Neutrophil (primary cell): ENCODE results near the gene AARSD1.
"Not testable (repeated sequence)": the region's sequence is repeated elsewhere in the genome, so short reads cannot be mapped to it uniquely, and the experiment has no call there.

Source experiments
- H3K27ac ChIP-seq: fragments of 200-600 bp; sonication (generic); 2 replicates; pipeline ENCODE4 v1.5.1; 2016; ENCODE audit warnings: mild to moderate bottlenecking, moderate library complexity
- H3K27me3 ChIP-seq: fragments of 200-600 bp; sonication (generic); 2 replicates; pipeline ENCODE4 v1.6.0; 2016; ENCODE audit warnings: mild to moderate bottlenecking
- H3K36me3 ChIP-seq: fragments of 200-600 bp; sonication (generic); 2 replicates; pipeline ENCODE4 v1.5.1; 2017
- H3K4me1 ChIP-seq, 2 experiments: fragments of 200-600 bp in 1 of 2; sonication (generic) in 1 of 2; 1 replicate in 1 of 2; 2 replicates in 1 of 2; pipeline versions ENCODE4 v1.5.1 to v1.6.1; 2013 to 2016; ENCODE audit warnings: low read depth in 1 of 2, low read length in 1 of 2, mild to moderate bottlenecking in 1 of 2, moderate library complexity in 1 of 2; ENCODE audit not compliant: control insufficient read depth in 1 of 2, insufficient read depth in 1 of 2
- H3K4me3 ChIP-seq, 2 experiments: fragments of 200-600 bp in 1 of 2; sonication (generic) in 1 of 2; 1 replicate in 1 of 2; 2 replicates in 1 of 2; pipeline ENCODE4 v1.5.1; 2013 to 2016; ENCODE audit warnings: low read depth in 1 of 2, low read length in 1 of 2, mild to moderate bottlenecking in 1 of 2, moderate library complexity in 1 of 2
- H3K9me3 ChIP-seq: fragments of 200-600 bp; sonication (generic); 2 replicates; pipeline ENCODE4 v1.5.1; 2016
- CTCF ChIP-seq: fragments of 200-600 bp; sonication (generic); IDR thresholded peaks from 2 replicates; pipeline ENCODE4 v1.5.1; 2016; ENCODE audit warnings: antibody characterized with exemption

AARSD1 gene

GRCh38 chr17:42982266-42982665 is 18.0 kb upstream of the AARSD1 start:
- peak overlapping the region; percentile 85 to 96 for H3K4me3 ChIP-seq
- TF ChIP-seq CTCF, result no peak
- peaks cover 65 to 66% of the 10 kb centered on the region in 2 experiments for H3K4me1 ChIP-seq
- H3K27me3 ChIP-seq, result no peaks in the 10 kb centered on the region
- H3K36me3 ChIP-seq, result peaks cover 7% of the 10 kb centered on the region
- H3K27ac ChIP-seq, result peak overlapping the region; percentile 99
- no peaks in the 10 kb centered on the region for H3K9me3 ChIP-seq

- Histone ChIP-seq H3K4me3 (peak overlapping the region; percentile 85 to 96), H3K4me1 (peaks cover 56 to 60% of the 10 kb centered on the region in 2 experiments), H3K27ac (peak overlapping the region; percentile 99), H3K36me3 (no peaks in the 10 kb centered on the region), H3K27me3 (no peaks in the 10 kb centered on the region), H3K9me3 (no peaks in the 10 kb centered on the region)
- TF ChIP-seq CTCF, result peak; percentile 64
Measured at GRCh38 chr17:42980766-42981397, 16.6 kb upstream of the AARSD1 start.

GRCh38 chr17:42980274-42980765 is 16.1 kb upstream of the AARSD1 start, which contains the start of gene RUNDC1:
RUNDC1 (plus strand) TSS chr17:42980565; CDS start chr17:42980577, 12 bp downstream.
- peaks cover 50 to 54% of the 10 kb centered on the region in 2 experiments for H3K4me1 ChIP-seq
- no peak for TF ChIP-seq CTCF
- no peaks in the 10 kb centered on the region for H3K27me3 ChIP-seq

GRCh38 chr17:42979511-42980273 is 15.4 kb upstream of the AARSD1 start, which contains the start of gene PTGES3L:
PTGES3L (minus strand) TSS chr17:42980080; CDS start chr17:42980053, 27 bp downstream.
- no peaks in the 10 kb centered on the region for H3K27me3 ChIP-seq
- H3K4me3 ChIP-seq, result peak within 1 kb of the TSS; percentile 85 to 96
- H3K36me3 ChIP-seq, result no peaks in the 10 kb centered on the region
- no peaks in the 10 kb centered on the region for H3K9me3 ChIP-seq
- TF ChIP-seq CTCF, result no peak
- peak within 1 kb of the TSS; percentile 99 for H3K27ac ChIP-seq
- peaks cover 44 to 48% of the 10 kb centered on the region in 2 experiments for H3K4me1 ChIP-seq

More at GRCh38 chr17:42980274-42980765, 16.1 kb upstream of the AARSD1 start, which contains the start of gene RUNDC1:
- Histone ChIP-seq H3K9me3 (no peaks in the 10 kb centered on the region), H3K4me3 (peak within 1 kb of the TSS; percentile 85 to 96), H3K27ac (peak within 1 kb of the TSS; percentile 99), H3K36me3 (no peaks in the 10 kb centered on the region)

DNA sequence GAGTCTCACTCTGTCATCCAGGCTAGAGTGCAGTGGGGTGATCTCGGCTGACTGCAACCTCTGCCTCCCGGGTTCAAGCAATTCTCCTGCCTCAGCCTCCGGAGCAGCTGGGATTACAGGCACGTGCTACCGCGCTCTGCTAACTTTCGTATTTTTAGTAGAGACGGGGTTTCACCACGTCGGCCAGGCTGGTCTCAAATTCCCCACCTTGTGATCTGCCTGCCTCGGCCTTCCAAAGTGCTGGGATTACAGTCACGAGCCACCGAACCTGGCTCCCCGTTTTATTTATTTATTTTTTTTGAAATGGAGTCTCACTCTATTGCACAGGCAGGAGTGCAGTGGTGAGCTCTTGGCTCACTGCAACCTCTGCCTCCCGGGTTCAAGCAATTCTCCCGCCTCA is 11.4 kb upstream of the AARSD1 start:
- not testable (repeated sequence) for H3K4me3 ChIP-seq, H3K9me3 ChIP-seq, H3K36me3 ChIP-seq, H3K27me3 ChIP-seq, H3K27ac ChIP-seq
- H3K4me1 ChIP-seq, result peaks cover 10 to 11% of the 10 kb centered on the region in 2 experiments
